GM12872 (cell line): ENCODE measurements around the gene NDUFA11.

Source experiments
- CTCF ChIP-seq: IDR thresholded peaks from 3 replicates; pipeline ENCODE4 v1.5.1; 2011; ENCODE audit warnings: low read depth, mild to moderate bottlenecking, low read length, moderate library complexity; ENCODE audit not compliant: insufficient read depth

NDUFA11 gene

DNA sequence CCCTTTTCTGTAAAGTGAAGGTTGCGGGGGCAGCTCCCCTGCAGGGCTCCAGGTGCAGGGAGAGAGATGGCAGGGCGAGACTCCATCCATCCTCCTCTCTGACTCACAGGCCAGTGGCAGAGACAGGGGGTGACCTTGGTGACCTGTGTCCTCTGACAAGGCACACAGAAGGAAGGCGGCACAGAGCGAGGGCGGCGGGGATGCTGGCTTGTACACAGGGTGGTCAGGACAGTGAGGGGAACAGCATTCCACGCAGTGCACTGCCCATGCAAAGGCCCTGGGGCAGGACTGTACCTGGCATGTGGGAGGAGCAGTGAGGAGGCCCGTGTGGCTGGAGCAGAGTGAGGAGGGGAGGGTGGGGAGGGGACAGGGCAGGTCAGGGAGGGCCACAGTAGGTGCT lies 7.7 kb downstream of the NDUFA11 start:
- no peak for TF ChIP-seq CTCF

- TF ChIP-seq CTCF = no peak
Observed at GRCh38 chr19:5895409-5895808, 8.2 kb downstream of the NDUFA11 start.

GRCh38 chr19:5894704-5895349 lies 8.8 kb downstream of the NDUFA11 start:
- no peak for TF ChIP-seq CTCF

- no peak for TF ChIP-seq CTCF
Observed at GRCh38 chr19:5893907-5894703, 9.5 kb downstream of the NDUFA11 start.

DNA sequence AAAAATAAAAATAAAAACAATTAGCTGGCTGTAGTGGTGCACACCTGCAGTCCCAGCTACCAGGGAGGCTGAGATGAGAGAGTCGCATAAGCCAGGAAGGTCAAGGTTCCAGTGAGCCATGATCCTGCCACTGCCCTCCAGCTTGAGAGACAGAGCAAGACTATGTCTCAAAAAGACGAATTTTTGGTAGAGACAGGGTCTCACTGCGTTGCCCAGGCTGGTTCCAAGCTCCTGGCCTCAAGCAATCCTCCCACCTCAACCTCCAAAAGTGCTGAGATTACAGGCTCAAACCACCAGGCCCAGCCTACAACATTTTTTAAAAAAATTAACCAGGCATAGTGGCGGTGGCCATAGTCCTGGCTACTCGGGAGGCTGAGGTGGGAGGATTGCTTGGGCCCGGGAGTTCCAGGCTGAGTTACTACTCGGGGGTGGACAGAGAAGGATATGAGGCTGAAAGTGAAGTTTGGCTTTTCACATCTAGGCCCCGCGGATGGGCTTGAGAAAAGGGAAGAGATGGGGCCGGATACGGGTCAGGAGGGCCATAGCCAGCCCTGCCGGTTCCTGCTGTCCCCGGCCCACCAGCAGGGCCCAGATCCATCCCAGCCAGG lies 10.2 kb downstream of the NDUFA11 start:
- no peak for TF ChIP-seq CTCF

- TF ChIP-seq CTCF = no peak
Observed at GRCh38 chr19:5892772-5893275, 10.8 kb downstream of the NDUFA11 start.

GRCh38 chr19:5891938-5892771 lies 11.4 kb downstream of the NDUFA11 start:
- TF ChIP-seq CTCF = peak; percentile 70
